Esophagus squamous epithelium (tissue), 4 donors: ENCODE measurements around the gene CPEB3.

Source experiments
- CTCF ChIP-seq, 6 experiments: fragments of 450-650 bp in 4 of 6; fragments of 200-600 bp in 2 of 6; sonication (generic) in 2 of 6; IDR thresholded peaks; one replicate each; pipeline ENCODE4 v1.5.1; 2016 to 2019; ENCODE audit warnings: antibody characterized with exemption in 6 of 6, mild to moderate bottlenecking in 4 of 6, moderate library complexity in 4 of 6
- POLR2A ChIP-seq, 4 donors: fragments of 450-650 bp; IDR thresholded peaks; one replicate each; pipeline ENCODE4 v1.6.1; 2017; ENCODE audit warnings: antibody characterized with exemption in 4 of 4, mild to moderate bottlenecking in 4 of 4, moderate library complexity in 3 of 4

GRCh38 chr10:92146107-92146506 lies 144.8 kb downstream of the CPEB3 start:
- no peak for TF ChIP-seq POLR2A (IDR thresholded peaks at IDR 0.05)
- no peak for TF ChIP-seq CTCF (IDR thresholded peaks at IDR 0.05)
